ENCODE results near the gene MED12.

DNA sequence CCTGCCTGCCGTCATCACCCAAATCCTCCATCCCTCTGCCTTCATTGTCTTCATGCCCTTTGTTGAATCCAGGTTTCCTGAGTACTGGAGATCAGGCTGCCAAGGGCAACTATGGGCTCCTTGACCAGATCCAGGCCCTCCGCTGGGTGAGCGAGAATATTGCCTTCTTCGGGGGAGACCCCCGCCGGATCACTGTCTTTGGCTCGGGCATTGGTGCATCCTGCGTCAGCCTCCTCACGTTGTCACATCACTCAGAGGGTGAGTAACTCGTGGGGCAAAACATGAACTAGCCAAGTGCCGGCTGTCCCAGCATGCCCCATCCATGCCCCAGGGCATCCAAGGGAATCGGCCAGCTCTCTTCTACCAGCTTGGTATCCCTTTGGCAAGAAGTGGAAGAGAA is 45.7 kb downstream of the MED12 start:
- TF ChIP-seq, protein P1, sequence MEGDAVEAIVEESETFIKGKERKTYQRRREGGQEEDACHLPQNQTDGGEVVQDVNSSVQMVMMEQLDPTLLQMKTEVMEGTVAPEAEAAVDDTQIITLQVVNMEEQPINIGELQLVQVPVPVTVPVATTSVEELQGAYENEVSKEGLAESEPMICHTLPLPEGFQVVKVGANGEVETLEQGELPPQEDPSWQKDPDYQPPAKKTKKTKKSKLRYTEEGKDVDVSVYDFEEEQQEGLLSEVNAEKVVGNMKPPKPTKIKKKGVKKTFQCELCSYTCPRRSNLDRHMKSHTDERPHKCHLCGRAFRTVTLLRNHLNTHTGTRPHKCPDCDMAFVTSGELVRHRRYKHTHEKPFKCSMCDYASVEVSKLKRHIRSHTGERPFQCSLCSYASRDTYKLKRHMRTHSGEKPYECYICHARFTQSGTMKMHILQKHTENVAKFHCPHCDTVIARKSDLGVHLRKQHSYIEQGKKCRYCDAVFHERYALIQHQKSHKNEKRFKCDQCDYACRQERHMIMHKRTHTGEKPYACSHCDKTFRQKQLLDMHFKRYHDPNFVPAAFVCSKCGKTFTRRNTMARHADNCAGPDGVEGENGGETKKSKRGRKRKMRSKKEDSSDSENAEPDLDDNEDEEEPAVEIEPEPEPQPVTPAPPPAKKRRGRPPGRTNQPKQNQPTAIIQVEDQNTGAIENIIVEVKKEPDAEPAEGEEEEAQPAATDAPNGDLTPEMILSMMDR (IDR thresholded peaks at IDR 0.05), result no peak
- TF ChIP-seq POLR2AphosphoS5 (IDR thresholded peaks at IDR 0.05), result no peak

Data from breast epithelium (tissue), 3 donors.